Umbilical cord (tissue), 2 donors: Measurements from ENCODE around the gene CCL27. TPM values are rescaled to one million over a fixed set of nuclear protein-coding genes. Genes with fewer than 3 reads are reported as not detected.
A peak's percentile ranks its signal among the peaks of the same experiment; 100 is the strongest.

Experiments
- DNase-seq: peaks from one replicate; pipeline ENCODE4 v3.0.0-alpha.2; 2015; ENCODE audit warnings: low spot score
- total RNA-seq: library from RNA; depleted of rRNA; stranded (reverse); fragments of >200 nt; gene quantifications from one replicate; pipeline ENCODE4 v1.2.3, GENCODE V29; 2014; ENCODE audit warnings: low replicate concordance; ENCODE audit not compliant: insufficient read depth

The CCL27 gene
- total RNA-seq, 1 donor from 2014 or later, result not detected

DNA sequence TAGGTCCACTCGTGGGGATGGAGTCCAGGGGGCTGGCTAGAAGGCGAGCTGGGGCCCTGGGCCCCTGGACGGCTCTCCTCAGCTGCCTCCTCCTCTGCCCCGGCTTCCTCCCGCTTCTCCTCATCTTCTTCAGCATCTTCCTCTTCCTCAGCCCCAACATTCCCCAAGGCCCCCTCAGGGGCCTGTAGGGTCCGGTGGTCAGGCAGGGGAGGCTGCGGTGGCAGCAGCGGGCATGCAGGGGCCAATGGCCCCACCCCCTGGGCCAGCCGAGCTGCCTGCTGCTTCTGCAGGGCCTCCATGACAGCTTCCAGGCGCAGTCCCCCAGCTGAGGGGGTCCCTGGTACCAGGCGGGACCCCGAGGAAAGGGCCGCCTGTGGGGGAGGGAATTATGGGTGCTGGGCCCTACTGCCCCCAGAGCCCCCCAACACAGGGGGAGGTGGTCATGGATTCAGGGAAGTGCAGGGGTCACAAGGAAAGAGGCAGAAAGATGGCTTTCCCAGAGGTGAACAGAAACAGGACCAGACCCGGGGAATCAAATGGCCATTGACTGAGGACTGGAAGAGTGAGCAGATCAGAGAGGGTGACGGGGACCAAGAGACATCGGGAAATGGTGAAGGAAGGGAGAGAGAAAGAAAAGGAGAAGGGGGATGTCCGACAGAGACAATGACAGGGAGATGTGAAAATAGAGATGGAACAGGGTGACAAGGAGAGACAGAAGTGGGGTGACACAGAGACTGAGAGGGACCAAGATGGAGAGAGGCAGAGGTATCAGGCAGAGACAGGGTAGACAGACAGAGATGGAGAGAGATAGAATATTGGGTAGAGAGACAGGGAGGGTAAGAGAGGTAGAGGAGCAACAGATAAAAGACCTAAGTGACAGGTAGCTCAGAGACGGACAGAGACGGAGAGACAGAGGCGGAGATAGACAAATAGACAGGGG lies 34.5 kb downstream of the CCL27 start:
- DNase-seq, result no peak

DNA sequence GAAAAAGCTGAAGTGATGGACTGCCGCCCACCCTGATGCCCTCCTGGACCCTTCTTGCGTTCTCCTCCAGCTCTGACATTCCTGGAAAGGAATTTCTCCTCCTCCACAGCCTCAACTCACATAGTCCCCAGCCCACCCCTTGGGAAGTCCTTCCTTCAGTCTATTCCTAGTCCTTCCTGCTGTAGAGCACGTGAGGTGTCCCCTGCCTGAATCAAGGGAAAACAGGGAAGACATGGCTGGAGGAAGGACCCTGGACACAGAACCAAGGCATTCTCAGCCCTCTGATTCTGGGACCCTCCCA lies 37.3 kb downstream of the CCL27 start:
- DNase-seq, result no peak

DNA sequence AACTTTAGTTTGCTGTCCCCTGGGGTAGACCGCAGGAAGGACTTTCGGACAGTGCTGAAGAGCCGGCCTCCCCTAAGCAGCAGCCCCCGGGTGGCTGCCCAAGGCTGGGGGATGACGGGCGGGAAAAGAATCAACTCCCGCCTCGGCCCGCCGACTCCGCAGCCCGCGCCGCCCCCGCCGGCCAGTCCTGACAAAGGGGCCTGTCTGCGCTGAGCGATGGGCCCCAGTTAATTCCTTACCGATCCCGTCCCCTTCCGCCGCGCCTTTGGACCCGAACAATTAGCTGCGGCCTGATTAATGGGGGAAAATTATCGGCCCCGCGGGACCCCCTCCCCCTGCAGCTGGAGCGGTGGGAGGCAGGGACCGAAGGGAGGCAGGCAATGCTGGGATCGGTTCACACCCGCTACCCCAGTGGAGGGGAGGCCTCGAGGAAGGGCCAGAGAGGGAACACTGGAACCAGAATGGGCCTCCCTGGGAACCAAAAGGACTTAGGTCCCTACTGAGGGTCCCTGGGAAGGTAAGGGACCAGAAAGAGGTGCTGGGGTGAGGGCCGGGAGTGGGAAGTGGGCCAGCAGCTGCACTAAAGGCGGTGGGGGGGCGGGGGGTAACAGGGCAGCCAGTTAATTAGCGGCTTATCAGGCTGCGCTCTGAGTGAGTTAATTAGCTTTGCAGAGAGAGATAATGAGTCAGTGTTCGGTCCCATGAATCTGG lies 37.8 kb downstream of the CCL27 start:
- DNase-seq, result no peak

DNA sequence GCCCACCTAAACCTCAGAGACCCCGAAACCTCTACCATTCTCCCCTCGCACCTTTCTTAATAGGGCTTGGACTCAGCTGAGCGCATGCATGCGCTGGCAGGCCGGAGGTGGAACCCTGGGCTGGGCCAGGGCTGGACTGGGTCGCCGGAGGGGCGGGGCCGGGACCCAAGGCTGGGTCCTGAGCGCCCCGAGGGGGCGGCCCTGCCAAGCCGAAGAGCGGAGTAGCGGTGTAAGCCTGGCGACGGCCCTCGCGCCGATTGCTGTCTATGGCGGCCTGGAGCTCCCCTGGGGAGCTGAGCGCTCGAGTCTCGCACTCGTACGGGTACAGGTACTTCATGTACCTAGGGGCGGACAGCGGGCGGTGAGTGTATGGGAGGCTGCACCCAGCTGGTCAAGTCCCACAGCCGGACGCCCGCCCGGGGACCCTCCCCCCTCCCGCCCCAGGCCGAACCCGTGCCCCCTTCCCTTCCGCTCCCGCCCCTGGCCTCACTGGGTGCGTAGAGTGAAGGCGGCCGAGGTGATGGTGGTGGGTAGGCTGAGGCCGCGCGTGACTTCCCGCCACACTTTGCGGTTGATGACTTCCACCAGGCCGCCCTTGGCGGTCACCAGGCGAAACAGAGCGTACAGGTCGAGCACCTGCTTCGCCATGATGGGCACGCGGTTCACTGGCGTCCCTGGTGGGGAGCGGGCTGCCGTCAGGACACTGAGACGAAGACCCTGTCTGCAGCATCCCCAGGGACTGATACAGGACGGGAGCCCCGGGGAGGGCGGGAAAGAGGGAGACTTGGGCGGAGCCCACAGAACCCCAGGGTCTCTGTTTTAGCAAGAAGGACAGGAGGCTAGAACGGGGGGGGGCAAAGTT lies 38.9 kb downstream of the CCL27 start:
- DNase-seq, result no peak

DNA sequence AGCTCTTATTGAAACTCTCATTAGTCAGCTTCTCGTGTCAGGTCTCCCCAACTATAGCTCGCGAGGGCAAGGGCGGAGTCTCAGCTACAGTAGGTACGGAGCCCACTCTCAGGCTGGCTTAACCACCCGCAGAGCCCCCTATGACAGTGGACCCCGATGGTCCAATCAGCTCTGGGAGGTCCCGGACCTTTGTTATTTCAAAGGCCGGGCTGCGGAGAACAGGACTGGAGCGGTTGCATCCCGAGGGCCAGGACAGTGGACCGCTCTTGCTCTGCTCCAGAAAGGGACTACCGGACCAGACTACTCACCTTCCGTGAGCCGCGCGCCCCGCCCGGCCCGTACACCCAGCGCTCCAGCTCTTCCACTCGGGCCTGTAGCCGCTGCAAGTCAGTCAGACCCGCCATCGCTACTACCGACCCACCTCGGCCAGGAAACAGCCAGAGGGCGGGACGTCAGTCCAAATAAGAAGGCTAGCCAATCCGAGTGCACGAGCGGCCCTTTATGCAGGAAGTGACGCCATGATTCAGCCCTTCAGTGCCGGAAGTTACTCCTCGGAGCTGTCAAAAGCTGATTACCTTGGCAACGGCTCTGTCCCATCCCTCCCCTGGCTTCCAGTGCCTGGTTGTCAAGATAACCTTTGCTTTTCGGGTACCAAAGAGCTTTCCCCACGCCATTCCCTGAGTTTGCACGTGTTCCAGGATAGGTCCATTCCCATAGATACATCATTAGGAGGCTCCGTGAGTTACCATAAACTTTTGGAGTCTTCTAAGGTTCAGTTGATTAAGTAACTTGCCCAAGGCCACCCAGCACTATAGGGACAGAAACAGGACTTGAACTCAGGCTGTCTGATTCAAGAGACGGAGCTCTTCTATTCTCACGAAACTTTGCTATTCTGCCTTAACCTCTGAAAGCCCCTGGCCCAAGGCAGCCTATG lies 42.1 kb downstream of the CCL27 start, which contains the start of gene DCTN3:
DCTN3 (minus strand) TSS at position 435 of the 934 bp plus-strand sequence; CDS start at position 404, 31 bp downstream.
- peak; percentile 98 for DNase-seq

DNA sequence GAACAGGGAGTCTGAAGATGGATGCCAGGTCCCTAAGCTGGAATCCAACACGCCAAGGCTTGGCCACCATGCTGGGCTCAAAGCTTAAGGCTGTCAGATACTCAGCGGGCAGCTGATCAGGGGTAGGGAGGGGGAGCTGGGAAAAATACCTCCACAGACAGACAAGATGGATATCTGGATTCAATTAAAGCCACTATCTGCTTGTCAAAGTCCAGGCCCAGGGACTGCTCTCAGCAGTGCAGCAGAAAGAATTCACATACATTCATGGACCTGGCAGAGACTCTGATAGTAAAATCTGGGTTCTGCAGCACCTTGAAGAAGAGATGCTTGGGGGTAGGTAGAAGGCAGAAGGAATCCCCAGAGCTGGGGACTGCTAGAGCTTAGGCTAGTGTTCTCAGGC lies 47.3 kb downstream of the CCL27 start:
- DNase-seq, result no peak

DNA sequence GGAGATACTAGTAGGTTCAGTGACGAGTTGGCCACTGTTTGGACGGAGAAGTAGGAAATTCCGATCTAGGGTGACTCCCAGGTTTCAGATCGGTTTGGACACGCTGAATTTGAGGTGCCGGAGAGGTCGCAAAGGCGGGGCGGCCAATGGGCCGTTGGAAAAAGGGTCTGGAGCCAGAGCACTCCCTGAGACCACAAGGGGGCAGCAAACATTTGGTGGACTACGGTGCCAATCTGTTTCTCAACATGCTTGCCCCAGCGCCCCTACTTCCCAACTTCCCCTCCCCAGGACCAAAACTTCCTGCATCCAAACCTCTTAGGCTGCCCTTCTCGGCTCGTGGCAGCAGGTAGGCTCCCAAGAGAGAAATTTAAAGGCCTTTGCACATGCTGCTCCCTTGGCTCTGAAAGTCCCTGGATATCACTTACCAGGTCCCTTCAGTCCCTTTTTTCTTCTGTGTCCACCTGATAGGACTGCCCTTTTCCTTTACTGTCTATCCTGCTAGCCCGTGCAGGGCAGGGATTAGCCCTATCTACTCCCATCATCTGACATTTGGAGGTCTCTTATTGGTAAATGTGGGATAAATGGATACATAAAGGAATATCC lies 49.6 kb downstream of the CCL27 start:
- DNase-seq, result peak; percentile 84

Other genes starting within 250 kb of the CCL27 start
- 6.3 TPM for gene FAM219A, start 204.1 kb downstream of the CCL27 start, total RNA-seq
- gene DNAI1, start 203.9 kb downstream of the CCL27 start, total RNA-seq, result not detected
- gene ENHO, start 139.7 kb downstream of the CCL27 start, total RNA-seq, result not detected
- not detected for gene CNTFR, start 72.9 kb downstream of the CCL27 start, total RNA-seq
- 12.5 TPM for gene RPP25L, start 50.6 kb downstream of the CCL27 start, total RNA-seq
- 108 TPM for gene DCTN3, start 42.2 kb downstream of the CCL27 start, total RNA-seq
- not detected for gene ARID3C, start 33.6 kb downstream of the CCL27 start, total RNA-seq
- 35.4 TPM for gene SIGMAR1, start 24.9 kb downstream of the CCL27 start, total RNA-seq
- gene GALT, start 16.0 kb downstream of the CCL27 start, total RNA-seq, result 33.9 TPM
- 53.2 TPM for gene IL11RA, start 10.5 kb downstream of the CCL27 start, total RNA-seq
- gene CCL19, start 28.6 kb upstream of the CCL27 start, total RNA-seq, result not detected
- not detected for gene CCL21, start 47.5 kb upstream of the CCL27 start, total RNA-seq